NOMO-1 (cell line): ENCODE measurements around the gene XYLT2.
"Not testable (repeated sequence)": the region's sequence is repeated elsewhere in the genome, so short reads cannot be mapped to it uniquely, and the experiment has no call there.

ENCODE experiments used
- DNase-seq, 2 experiments: peaks; one replicate each; lab custom pipeline; 2025; ENCODE audit not compliant: unreplicated experiment in 2 of 2; lab: John Stamatoyannopoulos, UW

The XYLT2 gene

DNA sequence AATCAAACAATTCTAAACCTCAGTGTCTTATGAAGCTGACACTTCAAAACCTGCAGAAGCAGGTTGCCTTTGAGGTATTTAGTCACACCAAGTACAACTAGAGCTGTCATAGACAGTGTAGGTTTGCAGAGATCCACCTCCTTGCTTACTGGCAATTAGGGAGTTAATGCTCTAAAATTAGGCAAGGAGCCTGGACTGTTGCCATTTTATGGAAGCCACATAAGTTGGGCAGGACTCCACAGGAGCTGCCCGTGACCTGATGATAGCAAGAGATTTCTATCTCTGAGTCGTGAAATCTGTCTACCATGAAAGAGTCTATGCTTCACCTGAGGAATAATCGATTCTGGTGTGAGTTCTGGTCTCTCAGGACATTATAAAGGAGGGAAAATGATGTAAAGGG, 36.0 kb downstream of the XYLT2 start:
- no peak for DNase-seq

DNA sequence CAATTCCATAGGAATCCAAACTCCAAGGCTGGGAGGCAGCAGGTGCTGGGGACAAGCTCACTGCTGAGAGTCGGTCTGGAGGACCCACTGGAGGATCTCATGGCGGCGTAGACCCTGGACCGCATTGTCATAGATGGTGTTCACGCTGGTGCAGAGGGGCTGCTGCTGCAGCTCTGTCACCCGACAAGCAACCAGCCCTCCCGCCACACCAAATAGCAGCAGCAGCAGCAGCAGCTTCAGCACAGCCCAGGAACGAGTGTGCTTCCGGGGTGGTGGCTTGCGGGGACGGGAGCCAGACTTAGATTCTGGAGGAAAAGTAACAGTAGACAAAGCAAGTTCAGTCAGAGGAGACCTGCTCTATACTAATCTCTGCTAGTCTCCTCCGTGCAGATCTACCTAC, 37.0 kb downstream of the XYLT2 start:
- no peak for DNase-seq

DNA sequence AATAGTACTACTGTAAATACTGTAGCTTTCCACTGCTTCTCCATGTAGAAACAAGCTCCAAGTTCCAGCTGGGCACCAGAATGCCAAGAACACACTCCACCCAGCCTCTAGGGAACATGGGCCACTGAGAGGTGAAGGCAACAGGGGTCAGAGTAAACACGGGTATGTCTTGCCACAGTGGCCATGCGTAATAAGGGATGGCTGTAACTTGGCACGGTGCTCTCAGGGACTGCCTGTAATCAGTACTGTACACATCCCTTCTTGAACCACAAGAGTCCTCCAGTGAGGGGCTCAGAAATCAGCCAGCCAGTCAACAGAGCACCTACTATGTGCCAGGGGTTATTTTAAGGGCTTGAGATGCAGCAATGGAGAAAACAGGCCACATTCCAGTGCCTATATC, 40.6 kb downstream of the XYLT2 start:
- no peak for DNase-seq

DNA sequence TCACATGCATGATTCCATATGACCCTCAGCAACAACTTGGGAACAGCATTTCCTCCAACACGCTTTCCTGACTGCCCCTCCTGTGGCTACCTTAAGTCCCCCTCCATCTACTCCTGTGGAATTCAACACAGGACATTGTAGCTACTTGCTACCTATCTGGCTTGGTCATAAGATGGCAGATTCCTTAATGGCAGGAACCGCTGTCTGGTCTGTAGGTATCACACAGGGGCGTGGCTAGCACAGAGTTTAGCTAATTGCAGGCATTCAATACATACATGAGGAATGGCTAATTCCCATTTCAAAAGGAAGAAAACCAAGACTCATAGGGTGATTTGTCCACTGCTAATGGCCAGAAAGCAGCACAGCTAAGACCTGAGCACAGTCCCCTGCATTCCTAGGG, 42.8 kb downstream of the XYLT2 start:
- DNase-seq, result no peak

DNA sequence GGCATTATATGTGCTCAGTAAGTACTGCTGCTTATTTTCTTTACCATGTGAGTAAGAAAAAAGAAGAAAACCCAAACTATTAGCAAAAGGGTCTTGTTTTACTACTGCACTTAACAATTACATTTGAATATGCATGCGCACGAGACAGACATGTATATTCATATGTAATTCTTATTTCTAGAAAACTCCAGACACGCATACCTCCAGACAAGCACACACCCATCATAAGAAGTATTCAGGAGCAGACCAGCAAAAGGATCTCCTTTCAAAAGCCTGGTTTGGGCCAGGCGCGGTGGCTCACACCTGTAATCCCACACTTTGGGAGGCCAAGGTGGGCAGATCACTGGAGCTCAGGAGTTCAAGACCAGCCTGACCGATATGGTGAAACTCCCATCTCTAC, 43.6 kb downstream of the XYLT2 start:
- DNase-seq, result no peak

DNA sequence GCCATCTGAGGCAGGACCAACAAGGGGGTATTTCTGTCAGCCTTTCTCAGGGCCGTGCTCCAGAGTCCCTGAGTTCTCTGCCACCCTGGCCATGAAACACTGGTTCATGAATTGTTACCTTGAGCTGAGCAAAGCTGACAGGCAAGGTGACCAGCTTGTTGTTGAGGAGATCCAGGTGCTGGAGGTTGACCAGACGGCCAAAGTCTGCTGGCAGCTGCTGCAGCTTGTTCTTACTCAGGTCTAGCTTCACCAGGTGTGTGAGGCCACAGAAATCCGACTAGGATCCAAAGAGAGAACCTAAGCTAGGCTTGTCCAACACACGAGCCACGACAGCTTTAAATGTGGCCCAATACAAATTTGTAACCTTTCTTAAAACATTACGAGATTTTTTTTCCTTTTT, 46.7 kb downstream of the XYLT2 start:
- DNase-seq, result no peak

DNA sequence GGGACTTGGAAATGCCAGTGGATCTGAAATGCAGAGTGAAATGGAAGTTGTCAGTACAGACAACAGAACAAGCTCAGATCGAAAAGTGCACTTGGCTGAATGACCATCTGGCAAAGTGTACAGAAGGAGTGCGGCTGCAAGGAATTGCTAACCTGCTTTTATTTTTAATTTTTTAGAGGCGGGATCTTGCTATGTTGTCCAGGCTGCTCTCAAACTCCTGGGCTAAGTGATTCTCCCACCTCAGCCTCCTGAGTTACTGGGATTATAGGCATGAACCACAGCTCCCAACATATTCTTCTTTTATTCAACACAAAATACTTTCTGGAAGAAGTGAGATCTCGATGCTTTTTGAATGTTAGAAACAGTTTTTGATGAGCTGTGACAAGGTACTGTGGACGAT, 47.8 kb downstream of the XYLT2 start:
- DNase-seq, result no peak

DNA sequence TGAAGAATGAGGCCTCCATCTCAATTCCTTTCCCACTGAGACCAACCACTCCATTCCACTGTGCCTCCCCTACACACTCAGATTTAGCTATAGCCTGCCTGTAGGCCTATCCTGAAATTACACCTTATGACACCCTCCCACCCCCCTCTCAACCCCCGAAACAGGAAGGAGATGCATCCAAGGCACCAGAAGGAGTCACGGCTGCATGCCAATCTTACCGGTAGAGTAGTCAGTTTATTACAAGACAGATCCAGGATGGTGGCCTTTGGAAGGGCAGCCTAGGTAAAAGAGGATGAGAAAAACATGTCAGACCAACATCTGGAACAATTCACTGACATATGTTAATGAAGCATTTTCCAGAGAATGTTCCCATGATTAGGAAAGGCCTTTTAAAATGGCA, 48.8 kb downstream of the XYLT2 start:
- DNase-seq, result no peak

DNA sequence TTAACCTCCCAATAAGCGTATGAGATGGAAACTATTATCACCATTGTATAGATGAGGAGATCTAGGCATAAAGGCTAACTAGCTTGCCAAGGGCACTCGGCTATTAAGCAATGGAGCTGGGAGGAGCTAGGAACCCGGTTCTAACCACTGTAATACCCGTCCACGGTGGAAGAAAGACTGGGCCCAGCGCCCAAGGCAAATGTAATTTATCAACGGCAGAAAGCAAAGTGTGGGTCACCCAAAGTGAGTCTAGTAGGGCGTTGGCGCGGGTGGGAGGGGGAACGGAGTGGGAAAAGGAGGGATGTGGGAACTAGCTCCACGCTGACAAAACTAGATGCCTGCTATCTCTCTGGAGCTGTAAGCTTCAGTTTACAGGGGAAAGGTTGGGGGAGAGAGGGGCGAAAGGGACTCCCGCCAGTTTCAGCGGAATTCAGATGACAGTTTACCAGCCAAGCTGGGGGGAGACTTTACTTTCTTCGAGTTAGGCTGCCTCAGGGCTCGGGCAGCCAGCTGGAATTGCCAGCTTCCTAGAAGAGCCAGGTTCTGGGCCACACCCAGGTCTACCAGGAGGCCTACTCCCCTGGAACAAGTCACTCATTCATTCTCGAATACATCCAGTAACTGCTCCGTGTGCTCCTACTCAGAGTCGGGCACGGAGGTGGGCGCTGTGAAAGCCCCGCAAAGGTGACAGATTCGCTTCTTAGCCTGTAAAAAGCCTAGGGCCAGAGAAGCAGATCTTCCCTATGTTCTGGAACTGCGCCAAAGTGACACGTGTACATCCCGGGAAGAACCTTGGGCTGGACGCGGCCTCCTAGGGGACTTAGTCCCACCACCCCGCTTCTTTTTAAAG, 50.6 kb downstream of the XYLT2 start:
- peak; percentile 4 to 38 for DNase-seq

DNA sequence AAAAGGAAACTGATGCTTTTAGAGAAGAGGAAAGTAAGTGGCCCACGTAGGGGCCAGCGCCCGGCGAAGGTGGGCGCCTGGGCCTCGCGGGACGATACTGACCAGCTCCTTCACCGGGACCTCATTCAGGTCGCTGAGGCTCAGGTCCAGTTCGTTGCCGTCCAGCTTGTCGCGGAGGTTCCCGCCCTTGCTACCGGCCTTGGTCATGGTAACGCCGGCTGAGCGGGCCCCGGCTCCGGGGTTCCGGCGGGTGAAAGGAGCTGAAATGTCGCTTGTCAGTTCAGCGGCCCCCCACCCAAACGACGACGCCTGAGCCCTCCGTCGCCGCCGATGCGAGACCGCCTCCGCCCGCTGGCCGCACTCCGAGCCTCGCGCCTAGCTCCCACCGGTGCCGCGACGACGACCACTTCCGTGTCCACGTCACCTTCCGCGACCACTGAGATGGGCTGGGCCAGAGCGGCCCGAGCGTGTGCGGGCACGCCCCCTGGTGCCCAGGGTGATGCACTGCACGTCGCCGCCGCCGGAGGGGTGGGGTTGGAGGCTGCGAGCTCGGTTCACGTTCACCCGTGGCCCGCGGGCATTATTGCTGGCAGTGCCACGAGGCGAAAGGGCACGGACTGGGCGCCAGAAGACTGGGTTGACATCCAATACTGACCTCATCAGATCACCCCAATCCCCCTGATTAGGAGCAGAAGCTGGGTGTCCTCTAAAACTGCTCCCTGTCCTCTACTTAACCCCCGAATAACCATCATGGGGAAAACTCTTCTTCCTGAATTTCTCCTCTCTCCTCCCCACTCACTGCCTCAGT, 51.4 kb downstream of the XYLT2 start, which contains the start of gene LRRC59:
TSS of gene LRRC59 (minus strand) at position 413 of the 808 bp plus-strand sequence. CDS start at position 207, 206 bp downstream.
- DNase-seq, result peak; percentile 75 to 85

DNA sequence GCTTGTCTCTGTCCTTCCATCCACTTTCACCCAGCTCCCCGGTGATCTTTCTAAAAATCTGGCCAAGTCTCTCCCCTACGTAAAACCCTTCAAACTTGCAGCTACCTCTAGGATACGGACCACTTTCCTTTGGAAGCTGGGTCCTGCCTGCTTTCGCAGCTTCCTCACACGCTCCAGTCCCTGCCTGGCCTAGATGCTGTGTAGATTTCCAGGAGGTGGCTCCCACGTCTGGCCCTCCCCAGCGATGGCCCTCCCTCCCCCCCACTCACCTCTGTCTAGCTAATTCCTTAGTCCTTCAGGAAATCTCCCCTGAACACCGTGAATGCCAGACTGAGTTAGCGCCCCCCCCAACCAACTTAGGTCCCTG, 52.0 kb downstream of the XYLT2 start:
- no peak for DNase-seq

DNA sequence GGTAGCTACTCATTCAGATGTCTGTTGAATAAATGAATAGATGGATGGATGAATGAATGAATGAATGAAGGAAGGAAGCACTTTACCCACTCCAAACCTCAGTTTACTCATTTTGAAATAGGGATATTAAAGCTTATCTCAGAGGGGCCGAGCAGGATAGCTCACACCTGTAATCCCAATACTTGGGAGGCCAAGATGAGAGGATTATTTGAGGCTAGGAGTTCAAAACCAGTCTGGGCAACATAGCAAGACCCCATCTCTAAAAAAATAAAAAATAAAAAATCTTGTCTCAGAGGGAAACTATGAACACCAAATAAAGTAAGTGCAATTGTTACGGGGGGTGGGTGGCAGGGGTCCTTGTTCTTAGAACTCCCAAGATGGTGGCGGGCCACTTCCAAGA, 52.7 kb downstream of the XYLT2 start:
- not testable (repeated sequence) for DNase-seq

DNA sequence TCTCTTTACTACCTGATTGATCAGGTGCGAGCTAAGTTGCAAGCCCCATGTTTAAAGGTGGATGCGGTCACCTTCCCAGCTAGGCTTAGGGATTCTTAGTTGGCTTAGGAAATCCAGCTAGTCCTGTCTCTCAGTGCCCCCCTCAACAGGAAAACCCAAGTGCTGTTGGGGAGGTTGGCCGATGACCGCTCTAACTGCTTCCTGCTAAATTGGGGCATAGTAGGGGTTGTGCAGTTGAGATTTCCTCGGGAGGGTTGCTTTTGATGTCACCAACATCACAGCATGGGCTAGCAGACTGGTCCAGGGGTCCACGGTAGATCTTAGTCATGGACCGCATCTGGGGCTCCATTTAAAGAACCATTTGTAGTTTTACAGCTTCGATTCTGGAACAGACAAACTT, 53.7 kb downstream of the XYLT2 start:
- not testable (repeated sequence) for DNase-seq

DNA sequence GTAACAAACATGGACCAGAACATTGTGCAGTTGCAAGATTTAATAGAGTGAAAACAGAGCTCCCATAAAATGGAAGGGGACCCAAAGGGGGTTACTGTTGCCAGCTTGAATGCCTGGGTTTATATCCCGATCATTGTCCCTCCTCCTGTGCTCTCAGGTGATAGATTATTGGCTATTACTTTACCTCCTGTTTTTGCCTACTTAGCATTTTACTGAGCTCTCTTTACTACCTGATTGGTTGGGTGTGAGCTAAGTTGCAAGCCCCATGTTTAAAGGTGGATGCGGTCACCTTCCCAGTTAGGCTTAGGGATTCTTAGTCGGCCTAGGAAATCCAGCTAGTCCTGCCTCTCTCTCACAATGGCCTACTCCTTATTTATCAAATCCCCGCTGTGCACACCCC, 59.4 kb downstream of the XYLT2 start:
- not testable (repeated sequence) for DNase-seq

DNA sequence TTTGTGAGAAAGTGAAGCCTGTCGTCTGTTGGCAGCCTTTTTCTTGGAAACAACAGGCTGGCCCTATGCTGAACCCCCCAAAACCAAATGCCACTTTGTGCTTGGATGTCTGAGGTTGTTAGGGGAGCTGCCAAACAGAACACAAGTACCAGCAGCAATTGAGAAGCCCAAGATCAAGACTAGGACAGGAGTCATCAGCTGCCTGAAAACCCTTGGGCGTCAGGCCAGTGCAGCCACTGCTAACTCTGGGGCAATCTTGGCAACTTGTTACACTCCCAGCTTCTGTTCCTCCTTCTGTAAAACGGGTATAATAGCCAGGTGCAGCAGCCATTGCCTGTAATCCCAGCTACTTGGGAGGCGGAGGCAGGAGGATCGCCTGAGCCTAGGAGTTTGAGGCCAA, 60.7 kb downstream of the XYLT2 start:
- no peak for DNase-seq

DNA sequence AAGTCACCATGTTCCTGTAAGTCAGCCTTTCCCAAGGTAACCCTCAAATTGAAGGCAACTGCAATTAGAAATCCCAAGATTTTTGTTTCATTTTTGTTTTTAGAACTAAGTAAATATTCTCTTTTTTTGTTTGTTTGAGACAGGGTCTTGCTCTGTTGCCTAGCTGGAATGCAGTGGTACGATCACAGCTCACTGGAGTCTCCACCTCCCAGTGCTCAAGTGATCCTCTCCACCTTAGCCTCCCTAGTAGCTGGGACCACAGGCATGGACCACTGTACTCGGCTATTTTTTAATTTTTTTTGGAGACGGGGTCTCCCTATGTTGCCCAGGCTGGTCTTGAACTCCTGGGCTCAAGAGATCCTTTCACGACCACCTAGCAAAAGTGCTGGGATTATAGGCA, 62.0 kb downstream of the XYLT2 start:
- DNase-seq, result no peak
